ENCODE measurements around the gene VAC14. TPM values are rescaled to one million over a fixed set of nuclear protein-coding genes. Genes with fewer than 3 reads are reported as not detected.

VAC14 gene
- polyA plus RNA-seq, 2 of the 4 experiments (the other 2 are of a cell fraction): 25.3 to 27.0 TPM

GRCh38 chr16:70688246-70688742, 112.7 kb downstream of the VAC14 start:
- peaks cover 84% of the 10 kb centered on the region for H3K4me1 ChIP-seq
- CTCF ChIA-PET: interaction anchor here (1.4 to 23.4 kb wide), 7 partner anchors 9 to 83 kb away, joined by 3 to 463 read pairs (median 10); no protein-coding TSS in a partner anchor
- POLR2A ChIA-PET: interaction anchor here (1.5 kb wide), 1 partner anchor 58 kb away, joined by 3 read pairs; no protein-coding TSS in a partner anchor
- peak overlapping the region; percentile 36 to 97; a peak in 4 of 6 replicates for H3K27ac ChIP-seq
- no peak for TF ChIP-seq JUNB (IDR thresholded peaks at IDR 0.05)
- TF ChIP-seq, protein P1, sequence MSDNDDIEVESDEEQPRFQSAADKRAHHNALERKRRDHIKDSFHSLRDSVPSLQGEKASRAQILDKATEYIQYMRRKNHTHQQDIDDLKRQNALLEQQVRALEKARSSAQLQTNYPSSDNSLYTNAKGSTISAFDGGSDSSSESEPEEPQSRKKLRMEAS (IDR thresholded peaks at IDR 0.05): no peak
- TF ChIP-seq CHD4 (IDR thresholded peaks at IDR 0.05; ENCODE audit: borderline replicate concordance): no peak
- TF ChIP-seq TFCP2L1 (CRISPR knock-in tag; IDR thresholded peaks at IDR 0.05): no peak
- TF ChIP-seq TP53 (CRISPR knock-in tag; IDR thresholded peaks at IDR 0.05): no peak
- no peak for TF ChIP-seq HOXB5 (CRISPR knock-in tag; IDR thresholded peaks at IDR 0.05)
- TF ChIP-seq SMC3 (IDR thresholded peaks at IDR 0.05): no peak
- H3K9me3 ChIP-seq: no peaks in the 10 kb centered on the region
- ATAC-seq: no peak
- no peak for FAIRE-seq
- no peak overlapping the region for H3K4me2 ChIP-seq
- no peak for DNase-seq (ENCODE audit: low read depth in 1 of 2, low spot score in 1 of 2)
- WGBS (ENCODE audit: missing lambda C conversion rate): 88% methylated on average over 8 of the region's 8 CpGs
- no peak overlapping the region for H3K4me3 ChIP-seq

DNA sequence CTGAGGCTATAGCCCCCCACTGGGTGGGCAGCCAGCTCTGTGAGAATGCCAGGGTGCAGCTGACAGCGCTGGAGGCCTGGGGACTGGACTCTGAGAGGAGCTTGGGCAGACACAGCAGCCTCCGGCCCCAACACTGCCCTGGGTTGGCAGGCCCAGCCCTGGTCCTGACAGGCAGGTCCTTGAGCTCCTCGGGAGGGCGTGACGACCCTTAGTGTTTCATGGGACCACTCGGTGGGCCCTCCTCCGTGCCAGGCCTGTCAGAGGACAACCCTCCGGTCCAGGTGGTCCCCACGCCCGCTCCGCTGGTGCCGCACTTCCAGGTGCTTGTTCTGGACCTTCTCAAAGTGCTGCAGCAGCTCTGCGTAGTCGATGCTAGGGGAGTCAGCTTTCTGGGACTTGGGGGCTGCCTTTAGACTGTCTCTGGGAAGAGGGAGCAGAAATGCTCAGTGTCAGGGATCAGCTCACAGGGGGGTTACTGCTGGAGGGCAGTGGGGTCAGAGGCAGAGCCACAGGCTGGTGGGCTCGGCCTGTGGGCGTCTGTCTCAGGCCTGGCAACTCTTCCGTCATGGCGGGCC, 113.2 kb downstream of the VAC14 start:
- peaks cover 84% of the 10 kb centered on the region for H3K4me1 ChIP-seq
- peak overlapping the region; percentile 92 to 97; a peak in 4 of 6 replicates for H3K27ac ChIP-seq
- DNase-seq (ENCODE audit: low read depth in 1 of 2, low spot score in 1 of 2) (no peak), ATAC-seq (no peak), FAIRE-seq (no peak)
- H3K9me3 ChIP-seq: no peaks in the 10 kb centered on the region
- CTCF ChIA-PET: interaction anchor here (1.2 to 23.4 kb wide), 9 partner anchors 8 to 84 kb away, joined by 3 to 463 read pairs (median 8); no protein-coding TSS in a partner anchor
- no peak overlapping the region for H3K4me2 ChIP-seq
- no peak overlapping the region for H3K4me3 ChIP-seq
- no peak for TF ChIP-seq ZNF302 (CRISPR knock-in tag; IDR thresholded peaks at IDR 0.05)
- TF ChIP-seq EHF (CRISPR knock-in tag; IDR thresholded peaks at IDR 0.05): no peak
- TF ChIP-seq CEBPB (IDR thresholded peaks at IDR 0.05): no peak
- no peak for TF ChIP-seq HDAC2 (IDR thresholded peaks at IDR 0.05)
- WGBS (ENCODE audit: missing lambda C conversion rate): 94% methylated on average over 16 of the region's 18 CpGs
- POLR2A ChIA-PET: interaction anchor here (0.6 to 1.5 kb wide), 3 partner anchors 51 to 84 kb away, joined by 3 to 4 read pairs (median 3); no protein-coding TSS in a partner anchor

- H3K4me2 ChIP-seq: peak overlapping the region; percentile 97
- ATAC-seq (peak; percentile 2 to 7; a peak in 4 of 6 replicates), DNase-seq (ENCODE audit: low read depth in 1 of 2, low spot score in 1 of 2) (no peak), FAIRE-seq (no peak)
- ChIA-PET CTCF (interaction anchor here (1.0 to 23.4 kb wide), 8 partner anchors 9 to 85 kb away, joined by 3 to 463 read pairs (median 6); no protein-coding TSS in a partner anchor), POLR2A (interaction anchor here (0.6 to 1.5 kb wide), 2 partner anchors 51 to 84 kb away, joined by 3 to 4 read pairs; no protein-coding TSS in a partner anchor)
- WGBS (ENCODE audit: missing lambda C conversion rate): 43% methylated on average over 5 of the region's 5 CpGs
- peak overlapping the region; percentile 92 to 97; a peak in 5 of 6 replicates for H3K27ac ChIP-seq
- H3K9me3 ChIP-seq: no peaks in the 10 kb centered on the region
- TF ChIP-seq, protein P1 (IDR thresholded peaks at IDR 0.05): 0 out of 2 replicates have a peak, but pooled peaks have one; percentile 30
- TF ChIP-seq SREBF2 (IDR thresholded peaks at IDR 0.05): no peak
- H3K4me3 ChIP-seq: no peak overlapping the region
- H3K4me1 ChIP-seq: peaks cover 84% of the 10 kb centered on the region
Observed at GRCh38 chr16:70687102-70687511, 113.9 kb downstream of the VAC14 start.

- FAIRE-seq (no peak), DNase-seq (ENCODE audit: low read depth in 1 of 2, low spot score in 1 of 2) (no peak), ATAC-seq (peak; percentile 9 to 10; a peak in 5 of 6 replicates)
- Histone ChIP-seq H3K4me3 (peak overlapping the region; percentile 84), H3K9me3 (no peaks in the 10 kb centered on the region), H3K4me2 (peak overlapping the region; percentile 97), H3K4me1 (peaks cover 84% of the 10 kb centered on the region), H3K27ac (peak overlapping the region; percentile 92 to 97)
- CTCF ChIA-PET: interaction anchor here (1.0 to 23.4 kb wide), 8 partner anchors 9 to 85 kb away, joined by 3 to 463 read pairs (median 6); no protein-coding TSS in a partner anchor
- 89% methylated on average over 25 of the region's 29 CpGs for WGBS (ENCODE audit: missing lambda C conversion rate)
- POLR2A ChIA-PET: interaction anchor here (0.5 to 1.5 kb wide), 4 partner anchors 52 to 85 kb away, joined by 3 to 5 read pairs (median 4); no protein-coding TSS in a partner anchor
- 0 out of 5 replicates have a peak, but pooled peaks of 1 of the 2 experiments have one; percentile 6 for TF ChIP-seq RAD21 (conservative IDR thresholded peaks at IDR 0.05 in 1 of 2, IDR thresholded peaks at IDR 0.05 in 1 of 2)
- no peak for TF ChIP-seq CTCF (IDR thresholded peaks at IDR 0.05)
Observed at GRCh38 chr16:70686376-70687101, 114.4 kb downstream of the VAC14 start.

All from A549 (cell line).